ENCODE results near the gene TAS2R19.
"Not testable (repeated sequence)": the region's sequence is repeated elsewhere in the genome, so short reads cannot be mapped to it uniquely, and the experiment has no call there.

The TAS2R19 gene, protein sequence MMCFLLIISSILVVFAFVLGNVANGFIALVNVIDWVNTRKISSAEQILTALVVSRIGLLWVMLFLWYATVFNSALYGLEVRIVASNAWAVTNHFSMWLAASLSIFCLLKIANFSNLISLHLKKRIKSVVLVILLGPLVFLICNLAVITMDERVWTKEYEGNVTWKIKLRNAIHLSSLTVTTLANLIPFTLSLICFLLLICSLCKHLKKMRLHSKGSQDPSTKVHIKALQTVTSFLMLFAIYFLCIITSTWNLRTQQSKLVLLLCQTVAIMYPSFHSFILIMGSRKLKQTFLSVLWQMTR
- total RNA-seq = 1.1 reads per million

- DNase-seq = no peak
Measured at GRCh38 chr12:11022520-11022919, at the start of gene TAS2R19. Gene TAS2R19 (minus strand): TSS chr12:11022620. CDS start chr12:11022571, 49 bp downstream.

DNA sequence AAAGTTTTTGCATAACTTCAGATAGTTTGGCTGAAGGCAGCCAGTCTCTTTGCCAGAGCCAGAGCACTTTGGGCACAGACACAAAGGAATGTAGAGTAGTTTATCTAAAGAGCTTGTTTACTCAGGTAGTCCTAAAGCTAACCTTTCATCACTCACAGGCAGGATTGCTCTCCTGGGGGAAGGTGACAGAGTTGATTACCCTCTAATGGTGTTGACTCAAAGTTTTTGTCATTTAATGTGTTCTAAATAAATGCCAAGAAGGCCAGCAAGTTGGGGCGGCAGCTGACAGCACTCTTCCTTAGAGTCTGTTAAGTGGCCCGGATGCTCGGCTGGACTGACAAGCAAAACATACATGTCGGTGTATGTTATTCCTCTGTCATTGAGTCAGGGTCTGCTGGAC, 49.0 kb upstream of the TAS2R19 start:
- no peak for DNase-seq

GRCh38 chr12:11070999-11071398, 48.6 kb upstream of the TAS2R19 start:
- no peak for DNase-seq

GRCh38 chr12:11069854-11070365, 47.5 kb upstream of the TAS2R19 start:
- no peak for DNase-seq

DNA sequence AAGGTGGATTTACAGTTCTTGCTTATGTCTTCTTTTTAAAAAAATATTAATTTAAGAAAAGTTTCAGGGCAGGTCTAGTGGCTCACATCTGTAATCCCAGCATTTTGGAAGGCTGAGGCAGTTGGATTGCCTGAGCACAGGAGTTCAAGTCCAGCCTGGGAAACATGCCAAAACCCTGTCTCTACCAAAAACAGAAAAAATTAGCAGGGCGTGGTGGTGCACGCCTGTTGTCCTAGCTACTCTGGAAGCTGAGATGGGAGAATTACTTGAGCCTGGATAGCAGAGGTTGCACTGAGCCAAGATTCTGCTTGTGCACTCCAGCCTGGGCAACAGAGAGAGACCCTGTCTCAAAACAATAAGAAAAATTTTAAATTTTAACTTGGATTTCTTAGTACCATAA, 45.1 kb upstream of the TAS2R19 start:
- DNase-seq = no peak

DNA sequence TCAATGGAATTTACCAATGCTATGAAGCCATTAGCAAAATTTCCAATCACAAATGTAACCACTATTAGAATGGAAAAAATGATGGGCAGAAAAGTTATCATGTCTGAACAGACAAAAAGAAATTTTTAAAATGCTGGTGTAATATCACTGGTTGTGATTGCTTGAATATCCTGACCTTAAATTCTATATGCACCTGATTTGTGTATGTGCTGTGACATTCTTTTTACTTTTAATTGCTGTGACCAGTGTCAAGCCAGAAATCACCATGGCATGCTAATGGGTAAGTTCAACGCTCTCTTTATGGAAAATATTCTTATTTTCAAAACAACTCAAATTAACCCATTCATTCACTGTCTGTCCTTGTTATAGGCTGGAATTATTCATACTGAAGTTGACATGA, 39.8 kb upstream of the TAS2R19 start, which contains the start of gene TAS2R46:
Gene TAS2R46 (minus strand): TSS at position 101 of the 400 bp plus-strand sequence. CDS start 0 bp downstream, at position 101.
- not testable (repeated sequence) for DNase-seq

DNA sequence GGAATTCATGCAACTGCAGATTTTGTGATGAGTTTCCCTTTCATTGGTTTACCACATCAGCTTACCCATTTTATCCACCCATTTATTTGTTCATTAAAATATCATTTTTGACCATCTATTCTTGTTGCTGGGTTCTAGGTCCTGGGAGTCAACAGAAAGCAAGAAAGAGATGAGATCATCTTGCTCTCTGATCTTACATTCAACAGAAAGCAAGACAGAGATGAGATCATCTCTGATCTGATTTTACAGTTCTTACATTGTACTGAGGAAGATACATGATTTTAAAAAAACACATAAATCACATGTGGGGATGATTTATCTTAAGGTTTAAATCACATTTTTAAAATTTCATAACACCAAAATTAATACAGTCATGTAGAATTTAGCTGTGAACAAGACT, 37.4 kb upstream of the TAS2R19 start:
- no peak for DNase-seq

DNA sequence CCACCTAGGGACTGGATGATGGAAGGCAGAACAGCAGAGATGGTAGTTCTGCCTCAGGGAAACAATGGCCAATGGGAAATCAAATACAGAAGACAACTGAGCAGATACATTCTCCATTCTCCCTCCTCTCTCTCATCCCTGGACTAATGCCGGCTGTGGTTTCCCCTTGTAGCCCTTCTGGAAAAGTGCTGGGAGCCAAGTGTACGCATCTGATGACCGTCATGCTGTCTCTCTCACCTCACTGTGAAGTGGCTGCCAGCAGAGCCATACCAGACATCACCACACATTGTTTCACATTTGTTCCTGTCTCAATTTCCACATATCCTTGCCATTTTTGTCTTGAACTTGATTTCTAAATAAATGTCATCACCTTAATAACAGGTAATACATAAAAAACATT, 36.6 kb upstream of the TAS2R19 start:
- DNase-seq = no peak

- no peak for DNase-seq
Measured at GRCh38 chr12:11055306-11055705, 32.9 kb upstream of the TAS2R19 start.

- not testable (repeated sequence) for DNase-seq
Measured at GRCh38 chr12:11049806-11050531, 27.5 kb upstream of the TAS2R19 start.

DNA sequence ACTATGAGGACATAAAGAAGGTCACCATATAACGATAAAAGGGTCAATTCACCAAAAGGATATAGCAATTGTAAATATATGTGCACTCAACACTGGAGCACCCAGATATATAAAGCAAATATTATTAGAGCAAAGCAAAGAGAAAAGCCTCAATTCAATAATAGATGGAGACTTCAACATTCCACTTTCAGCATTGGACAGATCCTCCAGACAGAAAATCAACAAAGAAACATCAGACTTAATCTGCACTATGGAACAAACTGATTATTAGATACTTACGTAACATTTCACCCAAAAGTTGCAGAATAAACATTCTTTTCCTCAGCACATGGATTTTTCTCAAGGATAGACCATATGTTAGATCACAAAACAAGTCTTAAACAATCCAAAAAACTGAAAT, 18.9 kb upstream of the TAS2R19 start:
- DNase-seq = not testable (repeated sequence)

- DNase-seq = no peak
Measured at GRCh38 chr12:11040162-11040561, 17.7 kb upstream of the TAS2R19 start.

- DNase-seq = no peak
Measured at GRCh38 chr12:11039171-11039570, 16.8 kb upstream of the TAS2R19 start.

GRCh38 chr12:11033959-11034358, 11.5 kb upstream of the TAS2R19 start:
- not testable (repeated sequence) for DNase-seq

DNA sequence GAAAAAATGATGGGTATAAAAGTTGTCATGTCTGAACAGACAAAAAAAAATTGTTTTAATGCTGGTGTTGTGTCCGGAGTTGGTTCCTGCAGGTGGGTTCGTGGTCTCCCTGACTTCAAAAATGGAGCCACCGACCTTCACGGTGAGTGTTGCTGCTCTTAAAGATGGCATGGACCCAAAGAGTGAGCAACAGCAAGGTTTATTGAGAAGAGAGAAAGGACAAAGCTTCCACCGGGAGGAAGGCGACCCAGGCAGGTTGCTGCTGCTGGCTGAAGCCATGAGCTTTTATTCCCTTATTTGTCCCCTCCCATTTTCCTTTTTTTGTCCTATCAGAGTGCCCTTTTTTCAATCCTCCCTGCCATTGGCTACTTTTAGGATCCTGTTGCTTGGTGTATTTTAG, 8.9 kb upstream of the TAS2R19 start, which contains the start of gene TAS2R31:
Gene TAS2R31 (minus strand): TSS at position 101 of the 400 bp plus-strand sequence. CDS start 72 bp downstream, at position 29.
- DNase-seq = no peak

- DNase-seq = no peak
Measured at GRCh38 chr12:11026118-11026517, 3.7 kb upstream of the TAS2R19 start.

DNA sequence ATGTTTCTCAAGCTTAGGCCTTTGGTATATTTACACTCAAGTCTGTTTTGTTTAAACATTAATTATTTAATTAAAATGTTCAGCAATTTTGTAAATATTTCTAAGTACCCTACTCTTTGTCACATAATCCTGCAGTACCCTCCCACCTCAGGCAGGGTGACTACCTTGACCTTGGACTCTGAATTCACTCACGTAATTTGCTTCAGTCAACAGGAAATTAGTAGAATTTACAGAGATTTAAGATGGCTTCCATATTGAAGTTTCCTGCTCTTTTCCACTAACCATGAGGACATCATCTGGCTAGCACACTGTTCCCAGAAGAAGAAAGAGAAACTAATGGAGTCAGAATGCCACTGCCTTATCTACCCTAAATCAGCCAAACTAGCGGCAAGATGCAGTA, 967 bp upstream of the TAS2R19 start:
- DNase-seq = no peak

GRCh38 chr12:11016937-11017336, 5.5 kb downstream of the TAS2R19 start:
- DNase-seq = no peak

- DNase-seq = no peak
Measured at GRCh38 chr12:11015775-11016430, 6.5 kb downstream of the TAS2R19 start.

DNA sequence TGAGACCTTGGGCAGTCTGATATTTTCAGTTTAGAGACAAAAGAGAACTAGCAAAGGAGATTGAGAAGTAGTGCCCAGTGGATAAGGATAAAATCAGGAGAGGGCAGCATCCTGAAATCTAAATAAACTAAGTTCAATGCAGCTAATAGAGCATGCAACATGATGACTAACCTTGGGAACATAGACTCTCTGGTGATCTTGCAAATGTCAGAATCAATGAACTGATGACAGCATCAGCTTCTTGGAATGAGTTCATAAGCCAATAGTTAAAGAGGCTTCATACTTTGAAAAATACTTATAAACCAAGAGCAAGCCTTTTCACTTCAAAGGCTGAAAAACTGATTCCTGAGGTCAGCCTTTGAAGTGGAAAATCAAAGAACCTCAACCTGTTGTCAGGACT, 8.2 kb downstream of the TAS2R19 start:
- no peak for DNase-seq

GRCh38 chr12:11007608-11008007, 14.8 kb downstream of the TAS2R19 start:
- DNase-seq = no peak

GRCh38 chr12:10998204-10998603, 24.2 kb downstream of the TAS2R19 start, which contains the start of gene TAS2R20:
Gene TAS2R20 (minus strand): TSS chr12:10998304. CDS start chr12:10997875, 429 bp downstream.
- DNase-seq = no peak

GRCh38 chr12:10994307-10994706, 28.1 kb downstream of the TAS2R19 start:
- no peak for DNase-seq

Measured in effector CD4-positive, alpha-beta T cell (primary cell).